Neural cell (in vitro differentiated cells): Measurements from ENCODE around the gene RAPGEF4. TPM values are rescaled to one million over a fixed set of nuclear protein-coding genes. Genes with fewer than 3 reads are reported as not detected.

Source experiments
- H2AFZ ChIP-seq: fragments of 200-600, 300-800 bp; sonication (generic), shearing (Covaris generic); 2 replicates; pipeline ENCODE4 v1.6.0; 2014; ENCODE audit warnings: low read depth, mild to moderate bottlenecking, antibody characterized with exemption, low read length, moderate library complexity
- H3F3A ChIP-seq: fragments of 200-600 bp; shearing (Covaris generic); 2 replicates; pipeline ENCODE4 v1.6.1; 2016; ENCODE audit warnings: mild to moderate bottlenecking, moderate library complexity, mixed read lengths, antibody characterized with exemption, low read length; ENCODE audit not compliant: insufficient read depth, poor library complexity, severe bottlenecking
- H3K27ac ChIP-seq: fragments of 200-600, 300-800 bp; sonication (generic), shearing (Covaris generic); 2 replicates; pipeline ENCODE4 v1.5.1; 2014; ENCODE audit warnings: mild to moderate bottlenecking, low read length, moderate library complexity
- H3K27me3 ChIP-seq: fragments of 300-800, 200-600 bp; sonication (generic), shearing (Covaris generic); 2 replicates; pipeline ENCODE4 v1.6.0; 2014; ENCODE audit warnings: mild to moderate bottlenecking, low read depth, low read length, moderate library complexity; ENCODE audit not compliant: insufficient read depth
- H3K36me3 ChIP-seq: fragments of 300-800, 200-600 bp; sonication (generic), shearing (Covaris generic); 2 replicates; pipeline ENCODE4 v1.5.1; 2014; ENCODE audit warnings: mild to moderate bottlenecking, antibody characterized with exemption, low read length, moderate library complexity; ENCODE audit not compliant: insufficient read depth
- H3K4me2 ChIP-seq: fragments of 300-800, 200-600 bp; sonication (generic), shearing (Covaris generic); 2 replicates; pipeline ENCODE4 v1.6.0; 2014; ENCODE audit warnings: mild to moderate bottlenecking, low read length
- H3K4me3 ChIP-seq: fragments of 300-800, 200-600 bp; sonication (generic), shearing (Covaris generic); 2 replicates; pipeline ENCODE4 v1.5.1; 2014; ENCODE audit warnings: mild to moderate bottlenecking, low read length, moderate library complexity
- H3K79me2 ChIP-seq: fragments of 200-600 bp; shearing (Covaris generic); replicated peaks from 2 replicates; pipeline ENCODE4 v1.6.0; 2014; ENCODE audit warnings: mild to moderate bottlenecking, low read length, moderate library complexity; ENCODE audit not compliant: insufficient read depth
- H3K9ac ChIP-seq: fragments of 300-800, 200-600 bp; sonication (generic), shearing (Covaris generic); 2 replicates; pipeline ENCODE4 v1.6.1; 2016; ENCODE audit warnings: mild to moderate bottlenecking, low read length, mixed read lengths
- H3K9me2 ChIP-seq: fragments of 200-600 bp; shearing (Covaris generic); 2 replicates; pipeline ENCODE4 v1.6.1; 2016; ENCODE audit warnings: mild to moderate bottlenecking, low read length, mixed read lengths; ENCODE audit not compliant: insufficient read depth
- H3K9me3 ChIP-seq: fragments of 200-600, 300-800 bp; sonication (generic), shearing (Covaris generic); 2 replicates; pipeline ENCODE4 v1.6.1; 2016; ENCODE audit warnings: mild to moderate bottlenecking, mixed run types, low read length, moderate library complexity, mixed read lengths
- H4K20me1 ChIP-seq: fragments of 200-600 bp; shearing (Covaris generic); 2 replicates; pipeline ENCODE4 v1.6.1; 2016; ENCODE audit warnings: mild to moderate bottlenecking, mixed run types; ENCODE audit not compliant: insufficient read depth
- CTCF ChIP-seq: fragments of 450-650 bp; IDR thresholded peaks from 2 replicates; pipeline ENCODE4 v1.5.1; 2014; ENCODE audit warnings: antibody characterized with exemption, mild to moderate bottlenecking, moderate library complexity; ENCODE audit not compliant: poor library complexity, severe bottlenecking
- EP300 ChIP-seq: fragments of 450-650 bp; conservative IDR thresholded peaks from 2 replicates; pipeline ENCODE4 v1.6.1; 2014; ENCODE audit warnings: antibody characterized with exemption, mild to moderate bottlenecking, moderate library complexity; ENCODE audit not compliant: poor library complexity, severe bottlenecking
- EZH2 ChIP-seq: fragments of 200-600, 300-800 bp; shearing (Covaris generic), sonication (generic); IDR thresholded peaks from 2 replicates; pipeline ENCODE4 v1.6.1; 2014; ENCODE audit warnings: antibody characterized with exemption, low read length, borderline replicate concordance, mild to moderate bottlenecking; ENCODE audit not compliant: insufficient read depth, poor library complexity, severe bottlenecking
- MXI1 ChIP-seq: fragments of 450-650 bp; conservative IDR thresholded peaks from 2 replicates; pipeline ENCODE4 v1.6.1; 2014; ENCODE audit warnings: antibody characterized with exemption, mild to moderate bottlenecking; ENCODE audit not compliant: poor library complexity, severe bottlenecking
- POLR2AphosphoS5 ChIP-seq: IDR thresholded peaks from 2 replicates; pipeline ENCODE4 v1.6.1; 2012
- RAD21 ChIP-seq: fragments of 450-650 bp; conservative IDR thresholded peaks from 2 replicates; pipeline ENCODE4 v1.6.1; 2014; ENCODE audit warnings: antibody characterized with exemption, mild to moderate bottlenecking, moderate library complexity
- REST ChIP-seq: IDR thresholded peaks from 2 replicates; pipeline ENCODE4 v1.6.1; 2012; ENCODE audit warnings: borderline replicate concordance
- SMC3 ChIP-seq: fragments of 450-650 bp; conservative IDR thresholded peaks from 2 replicates; pipeline ENCODE4 v1.6.1; 2014; ENCODE audit warnings: antibody characterized with exemption, mild to moderate bottlenecking, moderate library complexity; ENCODE audit not compliant: poor library complexity
- TAF1 ChIP-seq: IDR thresholded peaks from 2 replicates; pipeline ENCODE4 v1.6.1; 2012; ENCODE audit warnings: low read depth
- polyA plus RNA-seq: library from polyadenylated mRNA; depleted of rRNA; stranded (reverse); fragments of >200 nt; gene quantifications from 2 replicates; pipeline ENCODE4 v1.2.3, GENCODE V29; 2014

The RAPGEF4 gene
- polyA plus RNA-seq, 1 donor from 2014 or later: 10.4 TPM

- Histone ChIP-seq H4K20me1 (no peaks in the 10 kb centered on the region), H3K9me2 (no peaks in the 10 kb centered on the region), H3F3A (no peaks in the 10 kb centered on the region), H2AFZ (no peak overlapping the region), H3K4me2 (no peak overlapping the region), H3K36me3 (no peaks in the 10 kb centered on the region), H3K79me2 (no peaks in the 10 kb centered on the region), H3K27me3 (no peaks in the 10 kb centered on the region), H3K27ac (no peak overlapping the region), H3K9ac (no peak overlapping the region), H3K9me3 (no peaks in the 10 kb centered on the region), H3K4me3 (no peak overlapping the region)
- TF ChIP-seq TAF1: no peak
- no peak for TF ChIP-seq EP300
Measured at GRCh38 chr2:172925600-172925999, 190.0 kb downstream of the RAPGEF4 start.

GRCh38 chr2:172926785-172927640 is 191.4 kb downstream of the RAPGEF4 start:
- Histone ChIP-seq H3K9me3 (no peaks in the 10 kb centered on the region), H3K9me2 (no peaks in the 10 kb centered on the region), H3K9ac (no peak overlapping the region), H2AFZ (no peak overlapping the region), H3K4me3 (no peak overlapping the region), H3K27me3 (no peaks in the 10 kb centered on the region), H3K79me2 (no peaks in the 10 kb centered on the region), H3K36me3 (no peaks in the 10 kb centered on the region), H4K20me1 (no peaks in the 10 kb centered on the region), H3K27ac (no peak overlapping the region), H3F3A (no peaks in the 10 kb centered on the region), H3K4me2 (no peak overlapping the region)
- TF ChIP-seq CTCF (no peak), TAF1 (no peak), EZH2 (no peak), SMC3 (no peak), POLR2AphosphoS5 (no peak), REST (no peak), MXI1 (no peak), RAD21 (no peak), EP300 (no peak)
